ENCODE results near the gene C16orf74.

- TF ChIP-seq HCFC1 (IDR thresholded peaks at IDR 0.05; ENCODE audit: low read depth, low read length): no peak
- no peak for TF ChIP-seq TFE3 (CRISPR knock-in tag; IDR thresholded peaks at IDR 0.05)
- TF ChIP-seq, protein P1, sequence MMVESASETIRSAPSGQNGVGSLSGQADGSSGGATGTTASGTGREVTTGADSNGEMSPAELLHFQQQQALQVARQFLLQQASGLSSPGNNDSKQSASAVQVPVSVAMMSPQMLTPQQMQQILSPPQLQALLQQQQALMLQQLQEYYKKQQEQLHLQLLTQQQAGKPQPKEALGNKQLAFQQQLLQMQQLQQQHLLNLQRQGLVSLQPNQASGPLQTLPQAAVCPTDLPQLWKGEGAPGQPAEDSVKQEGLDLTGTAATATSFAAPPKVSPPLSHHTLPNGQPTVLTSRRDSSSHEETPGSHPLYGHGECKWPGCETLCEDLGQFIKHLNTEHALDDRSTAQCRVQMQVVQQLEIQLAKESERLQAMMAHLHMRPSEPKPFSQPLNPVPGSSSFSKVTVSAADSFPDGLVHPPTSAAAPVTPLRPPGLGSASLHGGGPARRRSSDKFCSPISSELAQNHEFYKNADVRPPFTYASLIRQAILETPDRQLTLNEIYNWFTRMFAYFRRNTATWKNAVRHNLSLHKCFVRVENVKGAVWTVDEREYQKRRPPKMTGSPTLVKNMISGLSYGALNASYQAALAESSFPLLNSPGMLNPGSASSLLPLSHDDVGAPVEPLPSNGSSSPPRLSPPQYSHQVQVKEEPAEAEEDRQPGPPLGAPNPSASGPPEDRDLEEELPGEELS (CRISPR knock-in tag; IDR thresholded peaks at IDR 0.05): no peak
- TF ChIP-seq, protein P2, sequence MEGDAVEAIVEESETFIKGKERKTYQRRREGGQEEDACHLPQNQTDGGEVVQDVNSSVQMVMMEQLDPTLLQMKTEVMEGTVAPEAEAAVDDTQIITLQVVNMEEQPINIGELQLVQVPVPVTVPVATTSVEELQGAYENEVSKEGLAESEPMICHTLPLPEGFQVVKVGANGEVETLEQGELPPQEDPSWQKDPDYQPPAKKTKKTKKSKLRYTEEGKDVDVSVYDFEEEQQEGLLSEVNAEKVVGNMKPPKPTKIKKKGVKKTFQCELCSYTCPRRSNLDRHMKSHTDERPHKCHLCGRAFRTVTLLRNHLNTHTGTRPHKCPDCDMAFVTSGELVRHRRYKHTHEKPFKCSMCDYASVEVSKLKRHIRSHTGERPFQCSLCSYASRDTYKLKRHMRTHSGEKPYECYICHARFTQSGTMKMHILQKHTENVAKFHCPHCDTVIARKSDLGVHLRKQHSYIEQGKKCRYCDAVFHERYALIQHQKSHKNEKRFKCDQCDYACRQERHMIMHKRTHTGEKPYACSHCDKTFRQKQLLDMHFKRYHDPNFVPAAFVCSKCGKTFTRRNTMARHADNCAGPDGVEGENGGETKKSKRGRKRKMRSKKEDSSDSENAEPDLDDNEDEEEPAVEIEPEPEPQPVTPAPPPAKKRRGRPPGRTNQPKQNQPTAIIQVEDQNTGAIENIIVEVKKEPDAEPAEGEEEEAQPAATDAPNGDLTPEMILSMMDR (CRISPR knock-in tag; IDR thresholded peaks at IDR 0.05): no peak
- TF ChIP-seq ZBTB26 (CRISPR knock-in tag; IDR thresholded peaks at IDR 0.05; ENCODE audit: borderline replicate concordance): no peak
- no peak for TF ChIP-seq ZNF207 (IDR thresholded peaks at IDR 0.05; ENCODE audit: borderline replicate concordance)
- TF ChIP-seq SNRNP70 (IDR thresholded peaks at IDR 0.05; ENCODE audit: low read depth, low read length): no peak
- TF ChIP-seq EHMT2 (IDR thresholded peaks at IDR 0.05; ENCODE audit: borderline replicate concordance, low read depth, low read length): no peak
- TF ChIP-seq MYC (CRISPR knock-in tag; IDR thresholded peaks at IDR 0.05; ENCODE audit: borderline replicate concordance): no peak
- TF ChIP-seq ZNF780A (CRISPR knock-in tag; IDR thresholded peaks at IDR 0.05): no peak
- TF ChIP-seq ZBTB46 (CRISPR knock-in tag; IDR thresholded peaks at IDR 0.05; ENCODE audit: borderline replicate concordance): no peak
- TF ChIP-seq EZH2 (conservative IDR thresholded peaks at IDR 0.05; ENCODE audit: low read depth, low read length): no peak
Measured at GRCh38 chr16:85687651-85688471, 63.0 kb downstream of the C16orf74 start.
